Muscle of leg (tissue), 11 donors: ENCODE results near the gene CHRM2. TPM values are rescaled to one million over a fixed set of nuclear protein-coding genes. Genes with fewer than 3 reads are reported as not detected.
A peak's percentile ranks its signal among the peaks of the same experiment; 100 is the strongest.

Source experiments
- DNase-seq: peaks from one replicate; pipeline ENCODE4 v3.0.0; 2013
- H3K27ac ChIP-seq: one replicate; pipeline ENCODE4 v1.5.1; 2013; ENCODE audit warnings: mild to moderate bottlenecking, low read length, control low read depth
- H3K27me3 ChIP-seq: one replicate; pipeline ENCODE4 v1.6.1; 2013; ENCODE audit warnings: low read length; ENCODE audit not compliant: control insufficient read depth, insufficient read depth
- H3K36me3 ChIP-seq: one replicate; pipeline ENCODE4 v1.6.1; 2013; ENCODE audit warnings: low read length; ENCODE audit not compliant: control insufficient read depth, insufficient read depth
- H3K4me1 ChIP-seq: one replicate; pipeline ENCODE4 v1.6.1; 2013; ENCODE audit warnings: low read length; ENCODE audit not compliant: control insufficient read depth, insufficient read depth
- H3K4me3 ChIP-seq: one replicate; pipeline ENCODE4 v1.5.1; 2013; ENCODE audit warnings: low read length, control low read depth
- H3K9me3 ChIP-seq: replicated peaks from 2 replicates; pipeline ENCODE4 v1.6.1; 2013; ENCODE audit warnings: low read depth, low read length; ENCODE audit not compliant: control insufficient read depth
- WGBS: methylation state at CpG from one replicate; pipeline ENCODE4 v1.1.5; 2013; ENCODE audit warnings: missing lambda C conversion rate; ENCODE audit not compliant: insufficient coverage; 5-methylcytosine and 5-hydroxymethylcytosine counted together
- polyA plus RNA-seq, 8 donors: library from polyadenylated mRNA; unstranded; fragments of 120-200 nt; gene quantifications; one replicate each; pipeline versions ENCODE4 v1.2.1 to v1.2.3, GENCODE V29; 2013; ENCODE audit warnings: inconsistent platforms in 1 of 8, low replicate concordance in 1 of 8; ENCODE audit not compliant: insufficient read length in 8 of 8, insufficient read depth in 1 of 8
- total RNA-seq: library from RNA; stranded (reverse); fragments of 120-200 nt; gene quantifications from one replicate; pipeline ENCODE4 v1.2.4, GENCODE V29; 2013

The CHRM2 gene
- total and polyA plus RNA-seq, 9 donors, result 0.12 to 1.1 (median 0.35) TPM

DNA sequence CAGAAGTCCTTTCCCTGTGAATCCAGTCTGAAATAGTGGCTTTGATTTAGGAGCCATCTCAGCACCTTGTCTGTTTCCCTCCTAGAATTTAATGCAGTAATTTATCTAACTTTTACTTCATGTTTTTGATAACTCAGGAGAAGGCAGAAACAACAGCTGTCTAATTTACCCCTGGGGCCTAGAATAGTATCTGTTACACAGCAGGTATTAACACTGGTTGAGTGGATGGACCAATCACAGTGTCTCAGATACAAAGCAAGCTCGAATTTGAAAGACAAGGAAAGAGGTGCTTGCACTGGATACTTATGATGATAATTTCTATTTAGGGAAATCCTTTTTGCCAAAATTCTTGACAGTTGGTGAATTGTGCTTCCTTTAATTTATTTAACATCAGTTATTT, 23.4 kb downstream of the CHRM2 start:
- DNase-seq, result no peak
- H3K4me3 ChIP-seq, result no peak overlapping the region
- no peaks in the 10 kb centered on the region for H3K27me3 ChIP-seq
- no peaks in the 10 kb centered on the region for H3K4me1 ChIP-seq
- no peaks in the 10 kb centered on the region for H3K9me3 ChIP-seq
- no peak overlapping the region for H3K27ac ChIP-seq
- WGBS, result no CpG with 5 or more reads among the region's 1 CpG
- H3K36me3 ChIP-seq, result no peaks in the 10 kb centered on the region

DNA sequence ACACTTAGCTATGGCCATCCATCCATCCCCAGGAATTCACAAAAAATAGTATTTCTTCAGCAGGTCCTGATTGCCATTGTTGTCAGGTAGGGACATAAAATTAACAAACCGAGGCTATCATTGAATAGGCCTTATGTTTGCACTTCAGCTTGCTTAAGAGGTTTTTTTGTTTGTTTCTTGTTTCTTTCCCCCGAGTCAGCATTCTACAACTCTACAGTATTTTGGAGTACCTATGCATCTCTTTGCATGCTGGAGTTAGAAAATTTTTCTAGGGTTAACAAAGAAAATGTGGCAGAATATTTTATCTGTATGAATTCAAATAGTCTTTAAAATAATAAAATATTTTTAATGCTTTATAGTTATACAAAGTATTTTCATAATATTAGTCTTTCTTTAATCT, 26.3 kb downstream of the CHRM2 start:
- Histone ChIP-seq H3K4me3 (no peak overlapping the region), H3K36me3 (no peaks in the 10 kb centered on the region), H3K27ac (no peak overlapping the region), H3K4me1 (no peaks in the 10 kb centered on the region), H3K9me3 (no peaks in the 10 kb centered on the region), H3K27me3 (no peaks in the 10 kb centered on the region)
- no CpG with 5 or more reads among the region's 2 CpGs for WGBS
- no peak for DNase-seq

DNA sequence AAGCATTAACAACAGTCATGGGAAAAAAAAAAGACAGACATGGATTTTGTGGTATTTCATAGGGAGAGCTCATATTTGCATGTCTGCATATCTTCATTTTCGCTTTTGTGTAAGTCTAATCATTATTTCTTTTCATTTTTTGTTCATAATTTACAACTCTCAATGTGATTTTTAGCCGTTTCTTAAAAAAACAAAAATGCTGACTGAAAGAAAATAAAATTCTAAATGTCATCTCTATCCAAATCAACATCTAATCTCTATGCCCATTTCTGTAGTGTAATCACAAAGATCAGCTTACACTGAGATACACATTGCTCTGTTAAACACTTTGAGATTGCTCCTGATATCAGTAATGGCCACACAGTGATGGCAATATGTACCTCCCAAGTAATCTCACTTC, 29.2 kb downstream of the CHRM2 start:
- no CpG with 5 or more reads among the region's 2 CpGs for WGBS
- no peaks in the 10 kb centered on the region for H3K27me3 ChIP-seq
- no peaks in the 10 kb centered on the region for H3K4me1 ChIP-seq
- no peak overlapping the region for H3K4me3 ChIP-seq
- no peak overlapping the region for H3K27ac ChIP-seq
- DNase-seq, result no peak
- no peaks in the 10 kb centered on the region for H3K9me3 ChIP-seq
- no peaks in the 10 kb centered on the region for H3K36me3 ChIP-seq

DNA sequence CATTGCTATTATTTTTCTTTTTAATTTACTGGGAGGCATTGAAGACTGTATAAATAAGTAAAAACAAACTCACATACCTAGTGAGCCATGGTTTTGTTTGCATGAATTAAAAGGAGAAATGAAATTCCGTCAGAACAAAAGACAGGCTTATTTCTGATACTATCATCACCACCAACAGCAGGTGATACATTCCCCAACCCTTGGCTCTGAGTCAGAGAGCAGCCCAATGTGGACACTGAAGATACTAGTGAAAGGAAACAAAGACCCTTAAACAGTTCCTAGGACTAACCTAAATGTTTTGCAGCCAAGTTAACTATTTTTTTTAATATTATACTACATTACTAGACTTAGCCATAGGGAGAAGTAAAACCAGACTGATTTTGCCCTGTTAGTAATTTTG, 31.6 kb downstream of the CHRM2 start:
- WGBS, result no CpG with 5 or more reads among the region's 1 CpG
- Histone ChIP-seq H3K4me3 (no peak overlapping the region), H3K36me3 (no peaks in the 10 kb centered on the region), H3K9me3 (no peaks in the 10 kb centered on the region), H3K4me1 (no peaks in the 10 kb centered on the region), H3K27ac (no peak overlapping the region), H3K27me3 (no peaks in the 10 kb centered on the region)
- DNase-seq, result no peak

DNA sequence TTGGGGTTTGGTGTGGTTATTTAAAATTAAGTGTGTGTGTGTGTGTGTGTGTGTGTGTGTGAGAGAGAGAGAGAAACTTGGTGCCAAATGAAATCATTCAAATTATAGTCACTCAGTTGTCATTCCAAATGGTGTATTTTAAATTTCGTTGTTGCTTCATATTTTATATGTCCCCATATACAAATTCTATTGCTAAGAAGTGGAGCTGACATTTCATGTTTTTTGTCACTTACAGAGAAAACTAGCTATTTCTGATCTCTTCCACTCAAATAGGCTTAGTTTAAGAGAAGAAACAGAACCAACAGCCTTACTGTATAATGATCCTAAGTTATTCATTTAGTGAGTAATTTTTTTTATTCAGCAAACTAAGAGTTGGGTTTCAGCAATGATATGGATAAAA, 42.3 kb downstream of the CHRM2 start:
- no CpG with 5 or more reads among the region's 1 CpG for WGBS
- DNase-seq, result no peak
- H3K27me3 ChIP-seq, result no peaks in the 10 kb centered on the region
- H3K4me1 ChIP-seq, result no peaks in the 10 kb centered on the region
- H3K9me3 ChIP-seq, result no peaks in the 10 kb centered on the region
- no peak overlapping the region for H3K4me3 ChIP-seq
- H3K27ac ChIP-seq, result no peak overlapping the region
- H3K36me3 ChIP-seq, result no peaks in the 10 kb centered on the region

DNA sequence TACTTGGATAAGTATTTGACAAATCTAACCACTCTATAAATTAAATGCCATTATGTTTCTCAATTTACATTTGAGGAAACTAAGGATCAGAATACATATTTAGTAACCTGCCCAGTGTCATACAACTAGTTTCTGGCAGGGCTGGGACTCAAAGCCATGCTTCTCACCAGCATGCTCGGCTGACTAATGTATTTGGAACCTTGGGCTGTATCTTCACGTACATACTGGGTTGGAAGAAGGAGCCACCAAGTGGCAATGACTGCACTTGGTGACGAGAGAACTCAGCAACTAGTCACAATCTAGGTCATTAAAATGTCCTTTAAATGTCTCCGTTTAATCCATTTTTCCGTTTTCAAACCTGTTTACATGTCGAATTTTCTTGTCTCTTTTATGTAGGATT, 42.9 kb downstream of the CHRM2 start:
- no peaks in the 10 kb centered on the region for H3K36me3 ChIP-seq
- H3K27ac ChIP-seq, result no peak overlapping the region
- H3K4me3 ChIP-seq, result no peak overlapping the region
- 44% methylated on average over 2 of the region's 6 CpGs for WGBS
- no peaks in the 10 kb centered on the region for H3K27me3 ChIP-seq
- no peaks in the 10 kb centered on the region for H3K9me3 ChIP-seq
- DNase-seq, result no peak
- no peaks in the 10 kb centered on the region for H3K4me1 ChIP-seq

DNA sequence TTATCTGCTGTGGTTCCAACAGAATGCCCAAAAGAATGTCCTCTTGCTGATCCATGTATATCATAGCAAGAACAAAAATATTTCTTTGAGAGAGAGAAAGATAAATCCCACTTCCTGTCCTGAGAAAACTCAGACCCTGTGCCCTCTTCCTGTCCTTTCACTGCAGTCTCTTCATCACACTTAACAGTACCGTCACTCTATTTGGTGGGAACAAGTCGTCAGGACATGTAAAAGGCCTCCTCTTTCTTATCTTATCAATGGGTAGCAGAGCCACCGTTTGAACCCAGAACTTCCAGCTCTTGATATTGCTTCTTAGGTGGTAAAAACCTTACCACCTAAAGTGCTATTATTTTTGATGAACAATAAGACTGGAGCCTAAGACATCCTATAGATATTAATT, 43.9 kb downstream of the CHRM2 start:
- Histone ChIP-seq H3K4me3 (no peak overlapping the region), H3K27me3 (no peaks in the 10 kb centered on the region), H3K9me3 (no peaks in the 10 kb centered on the region), H3K36me3 (no peaks in the 10 kb centered on the region), H3K27ac (no peak overlapping the region), H3K4me1 (no peaks in the 10 kb centered on the region)
- DNase-seq, result no peak
- 50% methylated on average over 1 of the region's 3 CpGs for WGBS

DNA sequence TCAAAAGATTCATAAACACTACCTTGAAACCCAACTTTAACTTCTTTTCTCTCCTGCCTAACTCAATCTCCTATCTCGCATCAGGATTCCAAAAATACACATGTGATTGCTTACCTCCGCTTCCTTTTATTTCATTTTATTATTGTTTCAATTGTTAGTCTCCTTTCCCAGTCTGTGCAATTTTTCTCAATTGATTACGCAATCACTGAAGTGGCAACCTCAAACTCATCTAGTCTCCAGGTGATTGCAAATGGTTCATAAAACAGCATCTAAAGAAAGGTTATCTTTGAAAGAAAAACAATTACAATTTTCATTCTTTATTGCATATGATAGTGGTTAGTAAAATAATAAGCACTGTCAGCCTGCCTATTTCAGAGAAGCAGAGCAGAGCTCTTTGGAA, 45.6 kb downstream of the CHRM2 start:
- Histone ChIP-seq H3K27me3 (no peaks in the 10 kb centered on the region), H3K36me3 (no peaks in the 10 kb centered on the region), H3K9me3 (no peaks in the 10 kb centered on the region), H3K27ac (no peak overlapping the region), H3K4me3 (no peak overlapping the region), H3K4me1 (no peaks in the 10 kb centered on the region)
- WGBS, result no CpG with 5 or more reads among the region's 3 CpGs
- no peak for DNase-seq

DNA sequence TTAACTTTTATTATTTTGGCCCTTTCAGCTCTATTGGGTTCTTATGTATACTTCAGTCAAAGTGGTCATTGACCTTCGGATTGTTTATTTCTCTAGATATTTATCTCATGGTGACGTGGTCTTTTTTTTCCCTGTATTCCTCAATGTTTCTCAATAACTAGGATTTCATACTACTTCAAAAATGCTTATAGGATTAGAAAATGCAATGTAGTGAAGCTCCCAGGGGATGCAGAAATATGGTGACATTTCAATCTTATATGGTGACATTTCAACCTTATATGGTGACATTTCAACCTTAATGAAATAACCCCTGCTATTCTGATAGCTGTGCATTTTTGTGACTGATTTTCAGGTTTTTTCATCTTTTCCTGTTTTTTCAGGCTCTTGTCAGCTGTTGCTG, 51.4 kb downstream of the CHRM2 start:
- H3K36me3 ChIP-seq, result no peaks in the 10 kb centered on the region
- no CpG with 5 or more reads among the region's 2 CpGs for WGBS

DNA sequence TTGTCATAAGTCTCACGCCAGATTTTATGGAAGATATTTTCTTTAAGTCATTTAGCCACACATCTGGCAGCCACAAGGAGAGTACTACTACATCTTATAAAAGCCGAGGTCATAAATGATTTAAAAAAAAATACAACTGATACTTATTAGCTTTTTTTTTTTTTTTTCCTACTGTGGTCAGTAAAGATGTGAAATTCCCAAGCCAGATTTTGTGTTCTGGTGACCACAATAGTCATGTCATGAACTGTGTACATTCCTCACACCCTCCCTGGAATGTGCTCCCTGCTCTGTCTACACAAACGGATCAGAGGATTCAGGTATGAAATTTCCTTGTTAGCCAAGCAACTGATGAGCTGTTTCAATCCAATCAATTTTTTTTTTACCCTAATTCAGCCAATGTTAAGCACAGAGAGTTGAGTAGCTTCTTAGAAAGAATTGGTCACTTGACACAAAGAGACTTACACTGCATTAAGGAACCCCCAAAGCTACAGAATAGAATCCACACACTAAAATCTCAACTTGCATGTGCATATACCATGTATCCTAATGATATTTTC, 54.7 kb downstream of the CHRM2 start:
- Histone ChIP-seq H3K27me3 (no peaks in the 10 kb centered on the region), H3K9me3 (no peaks in the 10 kb centered on the region), H3K36me3 (no peaks in the 10 kb centered on the region), H3K4me3 (no peak overlapping the region), H3K27ac (no peak overlapping the region), H3K4me1 (no peaks in the 10 kb centered on the region)
- DNase-seq, result no peak
- no CpG with 5 or more reads among the region's 3 CpGs for WGBS

More for the DNA sequence above, 51.4 kb downstream of the CHRM2 start:
- DNase-seq, result no peak
- no peaks in the 10 kb centered on the region for H3K4me1 ChIP-seq
- no peak overlapping the region for H3K4me3 ChIP-seq
- H3K27me3 ChIP-seq, result no peaks in the 10 kb centered on the region
- no peaks in the 10 kb centered on the region for H3K9me3 ChIP-seq
- H3K27ac ChIP-seq, result no peak overlapping the region

DNA sequence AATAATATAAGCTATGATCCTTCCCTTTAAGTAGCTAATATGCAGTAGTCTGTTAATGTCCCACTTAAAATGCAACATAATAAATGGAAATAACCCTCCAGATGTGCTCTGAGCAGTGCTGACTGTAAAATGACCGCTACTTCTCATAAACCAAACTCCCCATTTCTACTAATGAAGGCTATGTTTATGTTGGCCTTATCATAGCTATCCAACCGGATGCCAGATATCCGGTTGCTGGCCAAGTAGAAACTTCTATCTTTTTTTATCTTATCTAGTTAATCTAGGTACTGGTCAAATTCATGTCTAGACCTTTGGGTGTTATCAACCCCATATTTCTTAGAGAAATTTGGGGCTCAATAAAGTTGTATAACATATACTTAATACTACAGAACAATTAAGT, 56.6 kb downstream of the CHRM2 start:
- no CpG with 5 or more reads among the region's 3 CpGs for WGBS
- H3K36me3 ChIP-seq, result no peaks in the 10 kb centered on the region

More for the DNA sequence above, 56.6 kb downstream of the CHRM2 start:
- H3K4me3 ChIP-seq, result no peak overlapping the region
- H3K27ac ChIP-seq, result no peak overlapping the region
- H3K9me3 ChIP-seq, result no peaks in the 10 kb centered on the region
- no peaks in the 10 kb centered on the region for H3K4me1 ChIP-seq
- no peaks in the 10 kb centered on the region for H3K27me3 ChIP-seq
- DNase-seq, result peak; percentile 5
